H1 (cell line): Measurements from ENCODE around the gene CASP9. TPM values are rescaled to one million over a fixed set of nuclear protein-coding genes. Genes with fewer than 3 reads are reported as not detected.
A peak's percentile ranks its signal among the peaks of the same experiment; 100 is the strongest.

ENCODE experiments used
- CTCF ChIA-PET: fragments of 300-600 bp; sonication (Branson Sonifier 250); formaldehyde crosslinking; loops from one replicate; lab custom pipeline; 2021; ENCODE audit not compliant: partially characterized antibody; lab: Charles Lee
- POLR2A ChIA-PET: fragments of 300-600 bp; sonication (Branson Sonifier 250); formaldehyde crosslinking; loops from one replicate; lab custom pipeline; 2021; ENCODE audit warnings: inconsistent platforms; ENCODE audit not compliant: partially characterized antibody; lab: Charles Lee
- DNase-seq, 2 experiments: peaks; one replicate each; pipeline versions ENCODE4 v3.0.0 to v3.0.0-alpha.2; 2010 to 2022; ENCODE audit warnings: low spot score in 2 of 2, low read depth in 1 of 2, mixed read lengths in 1 of 2
- FAIRE-seq: peaks from 2 replicates; lab custom pipeline; 2011; peaks lifted over from hg19 to GRCh38; lab: Jason Lieb, UNC
- H2AFZ ChIP-seq: 2 replicates; pipeline ENCODE4 v1.8.1; 2012; ENCODE audit warnings: low read length, inconsistent platforms
- H2AK5ac ChIP-seq: 2 replicates; pipeline ENCODE4 v1.6.1; 2013; ENCODE audit warnings: low read depth, low read length
- H2BK120ac ChIP-seq: replicated peaks from 2 replicates; pipeline ENCODE3; 2013; ENCODE audit warnings: low read depth, low read length, inconsistent platforms
- H2BK12ac ChIP-seq: 2 replicates; pipeline ENCODE4 v1.6.1; 2013; ENCODE audit warnings: low read depth, low read length
- H2BK15ac ChIP-seq: 2 replicates; pipeline ENCODE4 v1.6.1; 2013; ENCODE audit warnings: low read length
- H2BK20ac ChIP-seq: 2 replicates; pipeline ENCODE4 v1.6.1; 2013; ENCODE audit warnings: low read length
- H2BK5ac ChIP-seq: 2 replicates; pipeline ENCODE4 v1.6.1; 2013; ENCODE audit warnings: low read depth, low read length
- H3K14ac ChIP-seq: 2 replicates; pipeline ENCODE4 v1.6.1; 2013; ENCODE audit warnings: inconsistent platforms; ENCODE audit not compliant: insufficient read length
- H3K18ac ChIP-seq: 2 replicates; pipeline ENCODE4 v1.6.1; 2013; ENCODE audit warnings: low read length; ENCODE audit errors: extremely low read depth
- H3K23ac ChIP-seq: 2 replicates; pipeline ENCODE4 v1.6.1; 2013; ENCODE audit warnings: inconsistent platforms; ENCODE audit not compliant: insufficient read length
- H3K23me2 ChIP-seq: 2 replicates; pipeline ENCODE4 v1.6.1; 2013; ENCODE audit warnings: low read depth, low read length
- H3K27ac ChIP-seq: 2 replicates; pipeline ENCODE4 v1.6.1; 2011; ENCODE audit warnings: low read depth, low read length, inconsistent platforms
- H3K27me3 ChIP-seq, 4 experiments: replicated peaks in 1 of 4; 1 replicate in 1 of 4; 2 replicates in 3 of 4; pipeline versions ENCODE4 v1.6.1 to v1.8.1; 2011 to 2013; ENCODE audit warnings: low read length in 3 of 4, mild to moderate bottlenecking in 3 of 4, inconsistent platforms in 2 of 4, mixed read lengths in 2 of 4, moderate library complexity in 1 of 4; ENCODE audit not compliant: control insufficient read depth in 3 of 4, insufficient read depth in 3 of 4; ENCODE audit errors: extremely low read depth in 1 of 4
- H3K36me3 ChIP-seq, 4 experiments: 2 replicates each; pipeline versions ENCODE4 v1.6.1 to v1.8.1; 2011 to 2013; ENCODE audit warnings: mild to moderate bottlenecking in 4 of 4, low read length in 3 of 4, moderate library complexity in 2 of 4, control low read depth in 1 of 4, inconsistent platforms in 1 of 4; ENCODE audit not compliant: insufficient read depth in 4 of 4, control insufficient read depth in 2 of 4
- H3K4ac ChIP-seq: replicated peaks from 2 replicates; pipeline ENCODE3; 2013; ENCODE audit warnings: low read length, low read depth, mixed read lengths, inconsistent platforms; ENCODE audit not compliant: insufficient read length
- H3K4me1 ChIP-seq, 4 experiments: replicated peaks in 1 of 4; 1 replicate in 1 of 4; 2 replicates in 3 of 4; pipeline versions ENCODE4 v1.6.1 to v1.8.1; 2011 to 2013; ENCODE audit warnings: low read length in 3 of 4, inconsistent platforms in 2 of 4, mixed read lengths in 1 of 4; ENCODE audit not compliant: insufficient read depth in 4 of 4, control insufficient read depth in 3 of 4
- H3K4me2 ChIP-seq, 2 experiments: 2 replicates each; pipeline versions ENCODE4 v1.6.1 to v1.8.1; 2011 to 2013; ENCODE audit warnings: low read depth in 2 of 2, low read length in 2 of 2, control low read depth in 1 of 2, inconsistent platforms in 1 of 2, mild to moderate bottlenecking in 1 of 2; ENCODE audit not compliant: insufficient read depth in 1 of 2
- H3K4me3 ChIP-seq, 4 experiments: fragments of 200-600, 300-600 bp in 1 of 4; sonication (generic), shearing (Covaris generic), sonication (Bioruptor Twin) in 1 of 4; 2 replicates each; pipeline versions ENCODE4 v1.5.1 to v1.8.1; 2011 to 2016; ENCODE audit warnings: low read length in 4 of 4, low read depth in 3 of 4, control low read depth in 2 of 4, inconsistent platforms in 2 of 4, mild to moderate bottlenecking in 2 of 4, mixed read lengths in 1 of 4, moderate library complexity in 1 of 4; ENCODE audit not compliant: insufficient read depth in 2 of 4; ENCODE audit errors: extremely low read depth in 1 of 4
- H3K56ac ChIP-seq: replicated peaks from 2 replicates; pipeline ENCODE3; 2013; ENCODE audit warnings: low read depth, mild to moderate bottlenecking, mixed read lengths, low read length, inconsistent platforms; ENCODE audit not compliant: insufficient read length
- H3K79me1 ChIP-seq: 2 replicates; pipeline ENCODE4 v1.6.1; 2013; ENCODE audit warnings: low read depth, low read length, control low read depth
- H3K79me2 ChIP-seq, 2 experiments: 2 replicates each; pipeline versions ENCODE4 v1.6.1 to v1.8.1; 2012 to 2013; ENCODE audit warnings: low read length in 2 of 2, mild to moderate bottlenecking in 2 of 2, inconsistent platforms in 1 of 2; ENCODE audit not compliant: insufficient read depth in 2 of 2, control insufficient read depth in 1 of 2
- H3K9ac ChIP-seq, 4 experiments: replicated peaks in 1 of 4; 1 replicate in 1 of 4; 2 replicates in 3 of 4; pipeline versions ENCODE4 v1.6.1 to v1.8.1; 2011 to 2013; ENCODE audit warnings: low read depth in 3 of 4, low read length in 3 of 4, control low read depth in 2 of 4, mild to moderate bottlenecking in 2 of 4, moderate library complexity in 2 of 4, inconsistent platforms in 1 of 4; ENCODE audit errors: extremely low read depth in 1 of 4
- H3K9me3 ChIP-seq, 2 experiments: 2 replicates each; pipeline versions ENCODE4 v1.6.1 to v1.8.1; 2012 to 2013; ENCODE audit warnings: mild to moderate bottlenecking in 2 of 2, moderate library complexity in 2 of 2, control low read depth in 1 of 2, inconsistent platforms in 1 of 2, low read depth in 1 of 2, low read length in 1 of 2, mixed read lengths in 1 of 2; ENCODE audit not compliant: insufficient read depth in 2 of 2
- H4K20me1 ChIP-seq, 2 experiments: replicated peaks in 1 of 2; 2 replicates each; pipeline versions ENCODE3 to v1.8.1; 2011 to 2013; ENCODE audit warnings: inconsistent platforms in 2 of 2, low read length in 2 of 2, mild to moderate bottlenecking in 1 of 2; ENCODE audit not compliant: insufficient read depth in 2 of 2, control insufficient read depth in 1 of 2
- H4K5ac ChIP-seq: 2 replicates; pipeline ENCODE4 v1.6.1; 2013; ENCODE audit warnings: low read length, low read depth, mixed read lengths, inconsistent platforms; ENCODE audit not compliant: insufficient read length
- H4K8ac ChIP-seq: 2 replicates; pipeline ENCODE4 v1.8.0; 2013; ENCODE audit warnings: mild to moderate bottlenecking, moderate library complexity, low read length, inconsistent platforms; ENCODE audit not compliant: insufficient read depth; ENCODE audit errors: extremely low read depth
- H4K91ac ChIP-seq: replicated peaks from 2 replicates; pipeline ENCODE3; 2013; ENCODE audit warnings: low read length, mixed read lengths, inconsistent platforms; ENCODE audit not compliant: insufficient read length
- ATF2 ChIP-seq: IDR thresholded peaks from 2 replicates; pipeline ENCODE4 v1.6.1; 2012; ENCODE audit warnings: low read length, inconsistent platforms
- CREB1 ChIP-seq: IDR thresholded peaks from 2 replicates; pipeline ENCODE4 v1.6.1; 2012; ENCODE audit warnings: inconsistent platforms
- CTBP2 ChIP-seq: IDR thresholded peaks from 2 replicates; pipeline ENCODE4 v1.7.0; 2011; ENCODE audit warnings: borderline replicate concordance, mild to moderate bottlenecking, moderate library complexity, mixed read lengths, low read length; ENCODE audit not compliant: insufficient read depth, insufficient read length
- EP300 ChIP-seq, 2 experiments: IDR thresholded peaks; 1 replicate in 1 of 2; 2 replicates in 1 of 2; pipeline ENCODE4 v1.6.1; 2011 to 2012; ENCODE audit warnings: low read depth in 2 of 2, low read length in 2 of 2, mild to moderate bottlenecking in 2 of 2, borderline replicate concordance in 1 of 2, inconsistent platforms in 1 of 2, moderate library complexity in 1 of 2
- GABPA ChIP-seq: IDR thresholded peaks from 2 replicates; pipeline ENCODE4 v1.6.1; 2011; ENCODE audit warnings: mild to moderate bottlenecking, low read length, moderate library complexity, borderline replicate concordance; ENCODE audit not compliant: insufficient read depth
- KDM5A ChIP-seq: fragments of 200-600 bp; IDR thresholded peaks from 2 replicates; pipeline ENCODE4 v1.7.1; 2012; ENCODE audit warnings: mild to moderate bottlenecking, low read length, inconsistent platforms, mixed read lengths
- PHF8 ChIP-seq: fragments of 200-600 bp; sonication (generic); conservative IDR thresholded peaks from 2 replicates; pipeline ENCODE4 v1.7.1; 2012; ENCODE audit warnings: low read depth, mild to moderate bottlenecking, inconsistent platforms, low read length, moderate library complexity
- TCF12 ChIP-seq: IDR thresholded peaks from 2 replicates; pipeline ENCODE4 v1.6.1; 2011; ENCODE audit warnings: low read depth, mild to moderate bottlenecking, low read length
- WGBS, 2 experiments: shearing (Covaris generic) in 1 of 2; methylation state at CpG; one replicate each; pipeline versions ENCODE4 v1.1.6 to v1.1.7; 2013 to 2015; ENCODE audit warnings: low lambda C conversion rate in 2 of 2, mixed read lengths in 2 of 2, inconsistent platforms in 1 of 2, low coverage in 1 of 2, missing lambda C conversion rate in 1 of 2; ENCODE audit not compliant: insufficient replicate concordance in 2 of 2, insufficient coverage in 1 of 2, insufficient read length in 1 of 2; ENCODE audit errors: extremely low coverage in 1 of 2, missing lambda C conversion rate in 1 of 2; 5-methylcytosine and 5-hydroxymethylcytosine counted together
- polyA plus RNA-seq, 7 experiments: library from polyadenylated mRNA; depleted of rRNA in 3 of 7; stranded (reverse) in 5 of 7; unstranded in 2 of 7; fragments of >200 nt in 5 of 7; fragments of 200-250 nt in 2 of 7; gene quantifications; 1 replicate in 5 of 7; 2 replicates in 1 of 7; 4 replicates in 1 of 7; pipeline versions ENCODE4 v1.2.1 to v1.2.3, GENCODE V29; 2011 to 2013; ENCODE audit warnings: missing spikeins in 2 of 7, mixed read lengths in 2 of 7
- total RNA-seq: library from RNA; stranded (reverse); fragmentation: NEBNext Ultra II Directional; extraction: Animal tissue kit (Norgen Biotek cat#: 25700); gene quantifications from 2 replicates; pipeline ENCODE4 v1.2.1, GENCODE V29; 2021

Gene CASP9
- total and polyA plus RNA-seq, 2 of the 8 experiments (the other 6 are each of a cell fraction or from before 2014, with no cell fraction given) = 14.8 to 36.3 TPM

GRCh38 chr1:15508700-15509487 is 15.1 kb downstream of the CASP9 start:
- Histone ChIP-seq H3K14ac (no peak overlapping the region), H3K23ac (no peak overlapping the region), H3K36me3 (peaks cover 0 to 6% (median 0%) of the 10 kb centered on the region in 4 experiments; a peak in 3 of 8 replicates), H4K8ac (no peak overlapping the region), H4K5ac (peak overlapping the region; percentile 70), H3K9me3 (no peaks in the 10 kb centered on the region), H3K79me1 (no peaks in the 10 kb centered on the region; the same call in 1 of the 2 replicates), H3K79me2 (peaks cover 0 to 9% of the 10 kb centered on the region in 2 experiments; a peak in 1 of 4 replicates), H3K18ac (peak overlapping the region; percentile 79; the same call in 1 of the 2 replicates), H2BK5ac (peak overlapping the region; percentile 93), H3K27ac (peak overlapping the region; percentile 84), H3K9ac (peak overlapping the region in 2 of 4 experiments; percentile 46 to 60; a peak in 2 of 7 replicates), H2BK15ac (peak overlapping the region; percentile 99; the same call in 1 of the 2 replicates), H2BK120ac (peak overlapping the region; percentile 34), H2AK5ac (peak overlapping the region; percentile 75; the same call in 1 of the 2 replicates), H3K23me2 (no peaks in the 10 kb centered on the region), H2BK12ac (peak overlapping the region; percentile 86; the same call in 1 of the 2 replicates), H4K91ac (peak overlapping the region; percentile 38), H3K56ac (no peak overlapping the region), H3K4me3 (peak overlapping the region in 1 of 4 experiments; percentile 23; a peak in 2 of 8 replicates), H3K4me1 (peaks cover 13 to 31% (median 23%) of the 10 kb centered on the region in 4 experiments), H3K4ac (no peak overlapping the region), H3K27me3 (no peaks in the 10 kb centered on the region), H3K4me2 (peak overlapping the region; percentile 41 to 60; a peak in 3 of 4 replicates), H4K20me1 (no peaks in the 10 kb centered on the region), H2AFZ (no peak overlapping the region), H2BK20ac (peak overlapping the region; percentile 88; the same call in 1 of the 2 replicates)
- POLR2A ChIA-PET = interaction anchor here (0.7 to 1.9 kb wide), 9 partner anchors 9 to 652 kb away, joined by 3 to 7 read pairs (median 3); partner anchors contain the start of genes CASP9 and DNAJC16
- peak; percentile 99 for FAIRE-seq
- peak; percentile 62 to 82 for DNase-seq
- CTCF ChIA-PET = interaction anchor here (0.7 kb wide), 1 partner anchor 826 kb away, joined by 3 read pairs; no protein-coding TSS in a partner anchor
- 12% methylated on average over 12 of the region's 12 CpGs; no CpG with 5 or more reads in 1 of the 2 experiments for WGBS, 2 experiments
- TF ChIP-seq PHF8 (no peak), EP300 (IDR thresholded peaks at IDR 0.05; ENCODE audit: borderline replicate concordance in 1 of 2, low read depth in 2 of 2, low read length in 2 of 2) (peak in 1 of 2 experiments; percentile 40; a peak in 1 of 3 replicates), KDM5A (no peak), CTBP2 (no peak), GABPA (no peak), CREB1 (no peak), ATF2 (no peak), TCF12 (peak; percentile 86)
